Measurements from ENCODE around the gene EIF4G3. TPM values are rescaled to one million over a fixed set of nuclear protein-coding genes. Genes with fewer than 3 reads are reported as not detected.

The EIF4G3 gene
- total and polyA plus RNA-seq, 10 of the 15 experiments (the other 5 are each of a cell fraction or from before 2014, with no cell fraction given): 7.4 to 45.1 (median 29.1) TPM

GRCh38 chr1:20786253-20787028 lies 390.3 kb downstream of the EIF4G3 start (continued):
- TF ChIP-seq ATF3 (IDR thresholded peaks at IDR 0.05; ENCODE audit: borderline replicate concordance, extremely low read depth, low read depth, low read length) (0 out of 2 replicates have a peak, but pooled peaks have one; percentile 26), ZBTB11 (CRISPR knock-in tag; IDR thresholded peaks at IDR 0.05) (no peak), SMAD1 (IDR thresholded peaks at IDR 0.05; ENCODE audit: low read depth, partially characterized antibody) (no peak), FOXK2 (IDR thresholded peaks at IDR 0.05) (no peak), FOS (IDR thresholded peaks at IDR 0.05; ENCODE audit: borderline replicate concordance, extremely low read depth, insufficient read length) (no peak), ZNF207 (IDR thresholded peaks at IDR 0.05; ENCODE audit: borderline replicate concordance) (no peak; the same call in 1 of the 2 replicates), ZBED1 (IDR thresholded peaks at IDR 0.05; ENCODE audit: borderline replicate concordance) (no peak; the same call in 1 of the 2 replicates), ESRRA (IDR thresholded peaks at IDR 0.05; ENCODE audit: low read length) (no peak), TCF7 (IDR thresholded peaks at IDR 0.05; ENCODE audit: borderline replicate concordance) (no peak), IRF4 (IDR thresholded peaks at IDR 0.05; ENCODE audit: low read depth, low read length) (no peak), NKRF (conservative IDR thresholded peaks at IDR 0.05) (peak; percentile 86), TCF12 (IDR thresholded peaks at IDR 0.05; ENCODE audit: low read depth, low read length) (0 out of 2 replicates have a peak, but pooled peaks have one; percentile 7), BCLAF1 (IDR thresholded peaks at IDR 0.05) (no peak), WRNIP1 (IDR thresholded peaks at IDR 0.05; ENCODE audit: borderline replicate concordance, low read depth, low read length) (0 out of 2 replicates have a peak, but pooled peaks have one; percentile 42), HDAC2 (IDR thresholded peaks at IDR 0.05) (no peak), FOXM1 (IDR thresholded peaks at IDR 0.05; ENCODE audit: low read depth, low read length) (peak; percentile 99), ASH2L (IDR thresholded peaks at IDR 0.05; ENCODE audit: borderline replicate concordance, low read depth) (peak; percentile 67; the same call in 1 of the 2 replicates), BCL3 (IDR thresholded peaks at IDR 0.05; ENCODE audit: borderline replicate concordance, insufficient read depth, low read depth, low read length, poor library complexity, severe bottlenecking) (peak; percentile 25), POLR2A (IDR thresholded peaks at IDR 0.05; ENCODE audit: low read depth, low read length) (peak; percentile 92), TCF3 (IDR thresholded peaks at IDR 0.05; ENCODE audit: borderline replicate concordance, insufficient read depth, low read depth, low read length) (0 out of 2 replicates have a peak, but pooled peaks have one; percentile 9)

All from GM12878 (cell line).